ENCODE measurements around the gene LSM11. TPM values are rescaled to one million over a fixed set of nuclear protein-coding genes. Genes with fewer than 3 reads are reported as not detected.

The LSM11 gene
- total RNA-seq, 1 experiment from 2014 or later: 1.6 TPM

DNA sequence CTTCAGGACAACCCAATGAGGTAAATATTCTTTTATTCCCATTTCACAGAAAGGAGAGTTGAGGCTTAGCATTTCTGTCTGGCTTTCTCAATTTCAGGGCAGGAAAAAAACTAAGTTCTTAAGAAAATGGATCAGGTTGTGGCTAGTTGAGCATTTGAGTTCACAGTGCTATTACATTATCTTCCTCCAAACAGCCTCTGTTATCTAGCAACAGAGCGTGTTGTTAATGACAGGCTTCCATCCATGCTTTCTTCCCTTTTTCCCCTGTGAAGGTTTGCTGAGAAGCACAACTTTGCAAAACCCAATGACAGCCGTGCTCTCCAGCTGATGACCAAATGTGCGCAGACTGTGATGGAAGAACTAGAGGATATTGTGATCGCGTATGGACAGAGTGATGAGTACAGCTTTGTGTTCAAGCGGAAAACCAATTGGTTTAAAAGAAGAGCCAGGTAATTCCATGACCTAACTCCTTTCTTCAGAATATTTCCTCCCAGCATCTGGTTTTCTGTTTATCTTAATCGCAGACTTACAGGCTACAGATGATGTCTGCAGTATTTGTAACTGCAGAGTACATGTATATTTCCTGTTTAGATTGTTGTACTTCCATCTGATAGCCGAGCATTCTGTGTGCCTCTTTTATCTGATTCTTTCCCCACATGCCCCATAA, 10.8 kb upstream of the LSM11 start:
- Histone ChIP-seq H3K4me1 (ENCODE audit: control insufficient read depth, insufficient read depth, low read length) (peaks cover 6% of the 10 kb centered on the region; the same call in 1 of the 2 replicates), H3K36me3 (ENCODE audit: control insufficient read depth, insufficient read depth, low read length) (peaks cover 2% of the 10 kb centered on the region; the same call in 1 of the 2 replicates), H3K27me3 (ENCODE audit: control insufficient read depth, insufficient read depth, low read length) (no peaks in the 10 kb centered on the region), H3K27ac (ENCODE audit: low read length) (no peak overlapping the region), H3K9me3 (ENCODE audit: control insufficient read depth, insufficient read depth, low read depth, low read length) (no peaks in the 10 kb centered on the region), H3K4me3 (ENCODE audit: low read depth in 2 of 2, low read length in 2 of 2) (no peak overlapping the region)
- CTCF ChIA-PET: no interaction called here
- BruUV-seq (replicated peaks): no TSS peak
- in situ Hi-C loops (cut with HindIII; ENCODE audit: low pct_unique_long_range_greater_than_20kb, low sequenced_read_pairs): no loop called here
- no peak for DNase-seq (ENCODE audit: low read depth, low spot score)
- no peak for ATAC-seq
- intact Hi-C loops (cut with micrococcal nuclease; ENCODE audit: unreplicated experiment): no loop called here
- no peak for TF ChIP-seq CTCF (IDR thresholded peaks at IDR 0.05)
- TF ChIP-seq SIN3A (IDR thresholded peaks at IDR 0.05; ENCODE audit: borderline replicate concordance, insufficient read depth, low read depth, low read length): no peak
- TF ChIP-seq TCF7L2 (IDR thresholded peaks at IDR 0.05; ENCODE audit: low read depth, low read length): no peak
- TF ChIP-seq, protein P1, sequence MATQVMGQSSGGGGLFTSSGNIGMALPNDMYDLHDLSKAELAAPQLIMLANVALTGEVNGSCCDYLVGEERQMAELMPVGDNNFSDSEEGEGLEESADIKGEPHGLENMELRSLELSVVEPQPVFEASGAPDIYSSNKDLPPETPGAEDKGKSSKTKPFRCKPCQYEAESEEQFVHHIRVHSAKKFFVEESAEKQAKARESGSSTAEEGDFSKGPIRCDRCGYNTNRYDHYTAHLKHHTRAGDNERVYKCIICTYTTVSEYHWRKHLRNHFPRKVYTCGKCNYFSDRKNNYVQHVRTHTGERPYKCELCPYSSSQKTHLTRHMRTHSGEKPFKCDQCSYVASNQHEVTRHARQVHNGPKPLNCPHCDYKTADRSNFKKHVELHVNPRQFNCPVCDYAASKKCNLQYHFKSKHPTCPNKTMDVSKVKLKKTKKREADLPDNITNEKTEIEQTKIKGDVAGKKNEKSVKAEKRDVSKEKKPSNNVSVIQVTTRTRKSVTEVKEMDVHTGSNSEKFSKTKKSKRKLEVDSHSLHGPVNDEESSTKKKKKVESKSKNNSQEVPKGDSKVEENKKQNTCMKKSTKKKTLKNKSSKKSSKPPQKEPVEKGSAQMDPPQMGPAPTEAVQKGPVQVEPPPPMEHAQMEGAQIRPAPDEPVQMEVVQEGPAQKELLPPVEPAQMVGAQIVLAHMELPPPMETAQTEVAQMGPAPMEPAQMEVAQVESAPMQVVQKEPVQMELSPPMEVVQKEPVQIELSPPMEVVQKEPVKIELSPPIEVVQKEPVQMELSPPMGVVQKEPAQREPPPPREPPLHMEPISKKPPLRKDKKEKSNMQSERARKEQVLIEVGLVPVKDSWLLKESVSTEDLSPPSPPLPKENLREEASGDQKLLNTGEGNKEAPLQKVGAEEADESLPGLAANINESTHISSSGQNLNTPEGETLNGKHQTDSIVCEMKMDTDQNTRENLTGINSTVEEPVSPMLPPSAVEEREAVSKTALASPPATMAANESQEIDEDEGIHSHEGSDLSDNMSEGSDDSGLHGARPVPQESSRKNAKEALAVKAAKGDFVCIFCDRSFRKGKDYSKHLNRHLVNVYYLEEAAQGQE (IDR thresholded peaks at IDR 0.05; ENCODE audit: insufficient read depth in 1 of 2, low read depth in 2 of 2, low read length in 1 of 2): no peak
- POLR2A ChIA-PET: no interaction called here

DNA sequence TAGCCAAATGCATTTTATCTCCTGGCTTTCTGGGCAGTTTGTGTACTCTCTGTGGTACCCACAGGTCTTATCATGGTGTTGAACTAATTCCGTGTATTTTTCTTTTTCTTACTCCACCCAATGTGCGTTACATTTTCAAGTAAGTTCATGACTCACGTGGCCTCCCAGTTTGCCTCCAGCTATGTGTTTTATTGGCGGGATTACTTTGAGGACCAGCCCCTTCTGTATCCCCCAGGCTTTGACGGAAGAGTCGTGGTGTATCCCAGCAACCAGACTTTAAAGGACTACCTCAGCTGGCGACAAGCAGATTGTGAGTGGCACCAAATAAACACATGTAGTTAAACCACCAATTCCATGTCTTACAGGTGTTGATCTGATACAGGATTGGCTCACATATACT, 9.1 kb upstream of the LSM11 start:
- Histone ChIP-seq H3K9me3 (ENCODE audit: control insufficient read depth, insufficient read depth, low read depth, low read length) (no peaks in the 10 kb centered on the region), H3K36me3 (ENCODE audit: control insufficient read depth, insufficient read depth, low read length) (peaks cover 2% of the 10 kb centered on the region; the same call in 1 of the 2 replicates), H3K4me1 (ENCODE audit: control insufficient read depth, insufficient read depth, low read length) (peaks cover 6% of the 10 kb centered on the region; the same call in 1 of the 2 replicates), H3K27me3 (ENCODE audit: control insufficient read depth, insufficient read depth, low read length) (no peaks in the 10 kb centered on the region), H3K27ac (ENCODE audit: low read length) (no peak overlapping the region), H3K4me3 (ENCODE audit: low read depth in 2 of 2, low read length in 2 of 2) (no peak overlapping the region)
- DNase-seq (ENCODE audit: low read depth, low spot score): no peak
- in situ Hi-C loops (cut with HindIII; ENCODE audit: low pct_unique_long_range_greater_than_20kb, low sequenced_read_pairs): no loop called here
- TF ChIP-seq POLR2AphosphoS5 (IDR thresholded peaks at IDR 0.05; ENCODE audit: low read depth, low read length): no peak
- TF ChIP-seq SIN3A (IDR thresholded peaks at IDR 0.05; ENCODE audit: borderline replicate concordance, insufficient read depth, low read depth, low read length): no peak
- no peak for TF ChIP-seq CTCF (IDR thresholded peaks at IDR 0.05)
- no peak for TF ChIP-seq TCF7L2 (IDR thresholded peaks at IDR 0.05; ENCODE audit: low read depth, low read length)
- TF ChIP-seq, protein P1 (IDR thresholded peaks at IDR 0.05; ENCODE audit: insufficient read depth in 1 of 2, low read depth in 2 of 2, low read length in 1 of 2): no peak
- no peak for ATAC-seq
- CTCF ChIA-PET: no interaction called here
- no TSS peak for BruUV-seq (replicated peaks)
- POLR2A ChIA-PET: no interaction called here
- intact Hi-C loops (cut with micrococcal nuclease; ENCODE audit: unreplicated experiment): no loop called here

All from Panc1 (cell line).